GM12892 (cell line): ENCODE measurements around the gene GNAQ.

Source experiments
- POLR2A ChIP-seq: IDR thresholded peaks from 2 replicates; pipeline ENCODE4 v1.6.1; 2011; ENCODE audit warnings: low read depth, low read length, control low read depth
- POLR2AphosphoS5 ChIP-seq: IDR thresholded peaks from 2 replicates; pipeline ENCODE4 v1.6.1; 2011; ENCODE audit warnings: low read depth, low read length, control low read depth

GRCh38 chr9:77735494-77735893 lies 296.1 kb downstream of the GNAQ start:
- TF ChIP-seq POLR2A (no peak), POLR2AphosphoS5 (no peak)
